Omental fat pad (tissue), 4 donors: ENCODE measurements around the gene CDT1. TPM values are rescaled to one million over a fixed set of nuclear protein-coding genes. Genes with fewer than 3 reads are reported as not detected.
A peak's percentile ranks its signal among the peaks of the same experiment; 100 is the strongest.

ENCODE experiments used
- ATAC-seq: fragments of 150-250 bp; one replicate; pipeline ENCODE4 v1.9.1; 2016; ENCODE audit warnings: mild to moderate bottlenecking, moderate library complexity; ENCODE audit not compliant: low FRiP score
- DNase-seq: peaks from one replicate; pipeline ENCODE4 v3.0.0-alpha.2; 2019; ENCODE audit warnings: low spot score
- total RNA-seq, 4 donors: library from RNA; depleted of rRNA; stranded (reverse); fragments of >200 nt; gene quantifications; one replicate each; pipeline ENCODE4 v1.1.0, GENCODE V29; 2016
- TF ChIP-seq, protein P1 (sequence below), 3 donors: fragments of 450-650 bp; IDR thresholded peaks; one replicate each; pipeline ENCODE4 v1.5.1; 2016 to 2017; ENCODE audit warnings: antibody characterized with exemption in 3 of 3, mild to moderate bottlenecking in 3 of 3, moderate library complexity in 2 of 3

The CDT1 gene
- total RNA-seq, 4 donors from 2014 or later = 0.19 to 3.5 (median 1.6) TPM

GRCh38 chr16:88841521-88842307, 38.1 kb downstream of the CDT1 start:
- TF ChIP-seq, protein P1, sequence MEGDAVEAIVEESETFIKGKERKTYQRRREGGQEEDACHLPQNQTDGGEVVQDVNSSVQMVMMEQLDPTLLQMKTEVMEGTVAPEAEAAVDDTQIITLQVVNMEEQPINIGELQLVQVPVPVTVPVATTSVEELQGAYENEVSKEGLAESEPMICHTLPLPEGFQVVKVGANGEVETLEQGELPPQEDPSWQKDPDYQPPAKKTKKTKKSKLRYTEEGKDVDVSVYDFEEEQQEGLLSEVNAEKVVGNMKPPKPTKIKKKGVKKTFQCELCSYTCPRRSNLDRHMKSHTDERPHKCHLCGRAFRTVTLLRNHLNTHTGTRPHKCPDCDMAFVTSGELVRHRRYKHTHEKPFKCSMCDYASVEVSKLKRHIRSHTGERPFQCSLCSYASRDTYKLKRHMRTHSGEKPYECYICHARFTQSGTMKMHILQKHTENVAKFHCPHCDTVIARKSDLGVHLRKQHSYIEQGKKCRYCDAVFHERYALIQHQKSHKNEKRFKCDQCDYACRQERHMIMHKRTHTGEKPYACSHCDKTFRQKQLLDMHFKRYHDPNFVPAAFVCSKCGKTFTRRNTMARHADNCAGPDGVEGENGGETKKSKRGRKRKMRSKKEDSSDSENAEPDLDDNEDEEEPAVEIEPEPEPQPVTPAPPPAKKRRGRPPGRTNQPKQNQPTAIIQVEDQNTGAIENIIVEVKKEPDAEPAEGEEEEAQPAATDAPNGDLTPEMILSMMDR (IDR thresholded peaks at IDR 0.05) = no peak
- DNase-seq (no peak), ATAC-seq (no peak)

- no peak for ATAC-seq
- DNase-seq = no peak
- TF ChIP-seq, protein P1 (IDR thresholded peaks at IDR 0.05) = no peak
Observed at GRCh38 chr16:88842308-88842756, 38.7 kb downstream of the CDT1 start.

- DNase-seq (no peak), ATAC-seq (no peak)
- TF ChIP-seq, protein P1 (IDR thresholded peaks at IDR 0.05) = no peak
Observed at GRCh38 chr16:88842806-88843205, 39.2 kb downstream of the CDT1 start.

- no peak for DNase-seq
- TF ChIP-seq, protein P1 (IDR thresholded peaks at IDR 0.05) = no peak
- no peak for ATAC-seq
Observed at GRCh38 chr16:88843256-88843655, 39.7 kb downstream of the CDT1 start.

GRCh38 chr16:88844419-88845036, 40.9 kb downstream of the CDT1 start:
- TF ChIP-seq, protein P1 (IDR thresholded peaks at IDR 0.05) = no peak
- no peak for DNase-seq
- ATAC-seq = no peak

- TF ChIP-seq, protein P1 (IDR thresholded peaks at IDR 0.05) = no peak
Observed at GRCh38 chr16:88846088-88846487, 42.5 kb downstream of the CDT1 start.

More at GRCh38 chr16:88846088-88846487, 42.5 kb downstream of the CDT1 start:
- ATAC-seq = peak; percentile 12
- DNase-seq = no peak
